Muscle layer of duodenum (tissue), 2 donors: ENCODE measurements around the gene OLFM1.
"Not testable (repeated sequence)": the region's sequence is repeated elsewhere in the genome, so short reads cannot be mapped to it uniquely, and the experiment has no call there.

Experiments used
- H3K27ac ChIP-seq: one replicate; pipeline ENCODE4 v1.7.0; 2013; ENCODE audit warnings: mild to moderate bottlenecking, low read length
- H3K27me3 ChIP-seq: one replicate; pipeline ENCODE4 v1.7.0; 2013; ENCODE audit warnings: low read depth, mild to moderate bottlenecking, control low read depth, low read length
- H3K36me3 ChIP-seq, 2 donors: one replicate each; pipeline ENCODE4 v1.7.0; 2013; ENCODE audit warnings: low read length in 2 of 2, control low read depth in 1 of 2, mild to moderate bottlenecking in 1 of 2; ENCODE audit not compliant: insufficient read depth in 2 of 2, control insufficient read depth in 1 of 2
- H3K4me1 ChIP-seq, 2 donors: one replicate each; pipeline ENCODE4 v1.7.0; 2013; ENCODE audit warnings: low read length in 2 of 2, mild to moderate bottlenecking in 2 of 2, control low read depth in 1 of 2, moderate library complexity in 1 of 2; ENCODE audit not compliant: insufficient read depth in 2 of 2, control insufficient read depth in 1 of 2
- H3K4me3 ChIP-seq, 2 donors: one replicate each; pipeline ENCODE4 v1.7.0; 2013; ENCODE audit warnings: low read length in 2 of 2, low read depth in 1 of 2, mild to moderate bottlenecking in 1 of 2
- H3K9me3 ChIP-seq, 2 donors: one replicate each; pipeline ENCODE4 v1.7.0; 2013; ENCODE audit warnings: low read length in 2 of 2, control low read depth in 1 of 2, mild to moderate bottlenecking in 1 of 2; ENCODE audit not compliant: control insufficient read depth in 1 of 2
- donor health status: healthy.

The OLFM1 gene

DNA sequence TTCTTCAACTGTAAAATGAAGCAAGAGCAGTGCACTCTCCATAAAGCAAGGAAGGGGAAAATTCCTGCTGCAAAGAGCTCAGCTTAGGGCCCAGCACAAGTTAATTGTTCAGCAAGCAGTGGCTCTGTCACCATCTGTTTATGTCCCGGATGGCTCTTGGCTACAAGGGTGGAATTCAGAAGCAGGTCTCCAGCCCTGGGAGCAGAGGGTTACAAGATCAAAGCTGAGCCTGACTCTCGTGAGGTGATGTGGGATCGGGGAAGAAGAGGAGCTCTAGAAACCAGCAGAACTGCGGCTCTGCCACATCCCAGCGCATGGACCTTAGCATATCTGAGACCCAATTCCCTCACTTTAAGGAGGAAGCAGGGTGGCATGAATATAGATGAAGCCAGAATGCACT, 25.2 kb upstream of the OLFM1 start:
- no peaks in the 10 kb centered on the region for H3K27me3 ChIP-seq
- H3K9me3 ChIP-seq = no peaks in the 10 kb centered on the region

DNA sequence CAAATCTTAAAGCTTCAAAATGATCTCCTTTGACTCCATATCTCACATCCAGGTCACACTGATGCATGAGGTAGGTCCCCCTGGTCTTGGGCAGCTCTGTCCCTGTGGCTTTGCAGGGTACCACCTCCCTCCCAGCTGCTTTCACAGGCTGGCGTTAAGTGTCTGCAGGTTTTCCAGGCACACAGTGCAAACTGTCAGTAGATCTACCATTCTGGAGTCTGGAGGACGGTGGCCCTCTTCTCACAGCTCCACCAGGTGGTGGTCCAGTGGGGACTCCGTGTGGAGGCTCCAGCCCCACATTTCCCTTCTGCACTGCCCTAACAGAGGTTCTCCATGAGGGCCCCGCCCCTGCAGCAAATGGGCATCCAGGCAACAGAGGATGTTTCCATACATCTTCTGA, 24.0 kb upstream of the OLFM1 start:
- not testable (repeated sequence) for H3K27ac ChIP-seq, H3K9me3 ChIP-seq, H3K4me3 ChIP-seq, H3K36me3 ChIP-seq, H3K4me1 ChIP-seq, H3K27me3 ChIP-seq

More for the DNA sequence above, 25.2 kb upstream of the OLFM1 start:
- Histone ChIP-seq H3K4me3 (no peak overlapping the region), H3K4me1 (no peaks in the 10 kb centered on the region), H3K36me3 (no peaks in the 10 kb centered on the region), H3K27ac (no peak overlapping the region)

DNA sequence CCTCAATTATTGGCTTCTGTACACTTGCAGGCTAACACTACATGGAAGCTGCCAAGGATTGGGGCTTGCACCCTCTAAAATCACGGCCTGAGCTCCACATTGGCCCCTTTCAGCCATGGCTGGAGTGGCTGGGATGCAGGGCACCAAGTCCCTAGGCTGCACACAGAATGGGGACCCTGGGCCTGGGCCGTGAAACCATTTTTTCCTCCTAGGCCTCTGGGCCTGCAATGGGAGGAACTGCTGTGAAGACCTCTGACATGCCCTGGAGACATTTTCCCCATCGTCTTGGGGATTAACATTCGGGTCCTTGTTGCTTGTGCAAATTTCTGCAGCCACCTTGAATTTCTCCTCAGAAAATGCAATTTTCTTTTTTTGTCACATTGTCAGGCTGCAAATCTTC, 23.6 kb upstream of the OLFM1 start:
- not testable (repeated sequence) for H3K4me1 ChIP-seq, H3K27ac ChIP-seq, H3K9me3 ChIP-seq, H3K27me3 ChIP-seq, H3K4me3 ChIP-seq, H3K36me3 ChIP-seq

DNA sequence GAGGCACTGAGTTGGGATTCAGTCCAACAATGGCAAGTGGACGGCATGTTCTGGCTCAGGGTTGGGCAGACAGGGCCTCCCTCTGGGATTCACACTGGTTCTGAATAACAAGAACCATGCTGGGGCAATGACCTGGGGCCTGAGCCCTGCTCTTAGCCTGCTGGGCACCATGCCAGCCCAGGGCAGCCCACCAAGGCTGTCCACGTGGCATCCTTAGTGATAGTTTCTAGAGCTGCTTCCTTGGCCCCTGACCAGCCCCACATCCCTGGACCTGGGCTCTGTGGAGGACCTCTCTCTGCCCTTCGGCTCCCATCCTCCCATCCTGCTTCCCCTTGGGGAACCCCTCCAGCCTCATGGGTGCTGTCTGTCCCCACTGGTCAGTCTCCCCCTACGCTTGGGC, 22.3 kb upstream of the OLFM1 start:
- Histone ChIP-seq H3K27me3 (no peaks in the 10 kb centered on the region), H3K4me1 (no peaks in the 10 kb centered on the region), H3K9me3 (no peaks in the 10 kb centered on the region), H3K27ac (no peak overlapping the region), H3K4me3 (no peak overlapping the region), H3K36me3 (no peaks in the 10 kb centered on the region)

DNA sequence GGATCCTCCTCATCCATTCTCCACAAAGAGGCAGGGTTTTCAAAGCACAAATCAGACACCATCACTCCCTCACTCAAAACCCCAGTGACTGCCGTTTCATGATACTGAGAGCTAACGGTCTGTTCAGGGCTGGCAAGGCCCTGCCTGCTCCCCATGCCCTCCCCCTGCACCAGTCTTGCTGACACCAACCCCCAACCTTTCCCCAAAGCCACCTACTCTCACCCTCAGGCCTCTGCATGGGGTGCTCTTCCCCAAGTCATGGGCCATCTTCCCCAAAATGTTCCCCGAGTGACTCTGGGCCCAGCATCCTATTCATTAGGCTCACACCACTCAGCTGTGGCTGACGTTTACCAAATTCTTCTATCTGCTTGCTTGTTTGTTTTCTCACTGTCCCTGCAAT, 21.7 kb upstream of the OLFM1 start:
- Histone ChIP-seq H3K36me3 (no peaks in the 10 kb centered on the region), H3K27ac (no peak overlapping the region), H3K4me3 (no peak overlapping the region), H3K27me3 (no peaks in the 10 kb centered on the region), H3K9me3 (no peaks in the 10 kb centered on the region), H3K4me1 (no peaks in the 10 kb centered on the region)

DNA sequence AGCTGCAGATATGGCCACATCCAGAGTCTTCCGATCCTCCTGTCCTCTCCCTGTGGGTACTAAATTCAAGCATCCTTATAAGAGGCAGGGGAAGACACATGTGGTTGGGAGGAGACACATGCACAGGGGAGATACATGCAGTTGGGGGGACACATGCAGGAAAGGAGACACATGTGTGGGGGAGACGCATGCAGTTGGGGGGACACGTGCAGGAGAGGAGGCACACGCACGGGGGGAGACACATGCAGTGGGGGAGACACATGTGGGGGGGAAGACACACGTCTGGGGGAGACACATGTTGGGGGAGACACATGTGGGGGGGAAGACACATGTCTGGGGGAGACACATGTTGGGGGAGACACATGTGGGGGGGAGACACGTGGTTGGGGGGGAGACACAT, 21.2 kb upstream of the OLFM1 start:
- no peaks in the 10 kb centered on the region for H3K9me3 ChIP-seq
- no peaks in the 10 kb centered on the region for H3K27me3 ChIP-seq
- no peak overlapping the region for H3K4me3 ChIP-seq
- H3K36me3 ChIP-seq = no peaks in the 10 kb centered on the region
- H3K4me1 ChIP-seq = no peaks in the 10 kb centered on the region
- no peak overlapping the region for H3K27ac ChIP-seq

DNA sequence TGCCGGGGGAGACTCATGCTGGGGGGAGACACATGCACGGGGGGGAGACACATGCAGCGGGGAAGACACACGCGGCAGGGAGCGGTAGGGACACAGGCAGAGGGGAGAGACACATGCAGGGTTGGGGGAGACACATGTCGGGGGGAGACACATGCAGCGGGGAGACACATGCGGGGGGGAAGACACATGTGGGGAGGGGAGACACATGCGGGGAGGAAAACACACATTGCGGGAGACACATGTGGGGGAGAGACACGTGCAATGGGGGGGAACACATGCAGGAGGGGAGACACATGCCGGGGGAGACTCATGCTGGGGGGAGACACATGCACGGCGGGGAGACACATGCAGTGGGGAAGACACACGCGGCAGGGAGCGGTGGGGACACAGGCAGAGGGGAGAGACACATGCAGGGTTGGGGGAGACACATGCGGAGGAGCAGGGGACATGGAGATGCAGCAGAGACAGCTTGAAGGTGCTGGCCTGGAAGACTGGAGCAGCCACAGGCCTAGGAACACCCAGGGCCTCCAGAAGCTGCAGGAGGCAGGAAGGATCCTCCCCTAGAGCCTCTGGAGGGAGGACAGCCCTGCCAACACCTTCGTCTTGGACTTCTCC, 20.3 kb upstream of the OLFM1 start:
- Histone ChIP-seq H3K36me3 (no peaks in the 10 kb centered on the region), H3K9me3 (no peaks in the 10 kb centered on the region), H3K4me1 (no peaks in the 10 kb centered on the region), H3K4me3 (no peak overlapping the region), H3K27ac (no peak overlapping the region), H3K27me3 (no peaks in the 10 kb centered on the region)

DNA sequence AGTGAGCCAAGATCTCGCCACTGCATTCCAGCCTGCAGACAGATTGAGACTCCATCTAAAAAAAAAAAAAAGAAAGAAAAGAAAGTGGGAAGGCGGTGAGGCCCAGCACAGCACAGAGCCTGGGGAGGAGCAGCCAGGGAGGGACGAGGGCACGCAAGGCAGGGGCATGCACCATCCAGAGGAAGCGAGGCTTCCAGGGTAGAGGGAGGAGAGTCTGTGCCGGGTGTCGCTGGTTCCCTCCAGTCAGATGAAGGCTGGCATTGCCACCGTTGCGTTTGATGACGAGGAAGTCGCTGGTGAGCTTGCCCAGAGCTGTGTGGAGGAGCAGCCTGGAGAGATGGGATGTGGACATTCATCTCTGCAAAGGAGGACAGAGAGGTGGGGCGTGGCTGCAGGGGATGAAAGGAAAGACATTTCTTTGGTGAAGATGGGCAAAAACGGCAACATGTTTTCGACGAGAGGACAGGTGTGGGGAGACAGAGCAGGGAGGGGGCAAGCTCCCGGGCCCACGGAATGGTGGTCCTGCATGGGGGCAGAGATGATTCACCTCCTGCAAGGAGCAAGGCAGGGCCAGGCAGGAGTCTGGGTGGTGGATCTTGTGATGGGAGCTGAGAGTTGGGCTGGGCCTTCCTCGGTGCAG, 18.6 kb upstream of the OLFM1 start:
- Histone ChIP-seq H3K9me3 (no peaks in the 10 kb centered on the region), H3K4me3 (no peak overlapping the region), H3K27me3 (no peaks in the 10 kb centered on the region), H3K4me1 (no peaks in the 10 kb centered on the region), H3K27ac (no peak overlapping the region), H3K36me3 (no peaks in the 10 kb centered on the region)

DNA sequence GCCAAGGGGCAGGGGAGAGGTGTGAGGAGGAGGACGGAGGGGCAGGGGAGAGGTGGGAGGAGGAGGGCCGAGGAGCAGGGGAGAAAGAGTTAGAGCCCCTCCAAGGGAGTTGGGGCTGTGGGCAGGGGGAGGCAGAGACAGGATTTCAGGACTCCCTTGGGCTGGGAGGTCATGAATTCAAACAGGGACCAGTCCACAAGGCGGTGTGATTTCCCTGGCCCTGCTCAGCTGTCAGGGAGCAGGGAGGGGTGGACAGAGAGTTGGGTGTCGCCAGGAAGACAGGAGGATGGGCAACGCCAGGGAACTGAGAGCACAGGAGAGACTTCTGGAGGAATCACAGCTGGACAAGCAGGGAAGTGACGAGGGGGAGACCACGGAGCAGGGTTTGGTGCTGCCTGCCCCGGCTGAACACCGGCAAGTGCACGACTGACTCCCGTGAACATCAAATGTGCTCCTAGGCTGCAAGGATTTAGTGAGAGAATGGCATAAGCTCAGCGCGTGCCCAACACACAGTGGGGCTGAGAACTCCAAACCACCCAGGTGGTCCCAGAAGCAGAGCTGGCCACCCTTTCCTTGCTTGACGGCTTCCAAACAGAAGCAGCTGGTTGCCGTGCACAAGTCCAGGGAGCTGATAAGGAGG, 17.8 kb upstream of the OLFM1 start:
- H3K36me3 ChIP-seq = no peaks in the 10 kb centered on the region
- no peak overlapping the region for H3K27ac ChIP-seq
- H3K27me3 ChIP-seq = no peaks in the 10 kb centered on the region
- no peak overlapping the region for H3K4me3 ChIP-seq
- H3K9me3 ChIP-seq = no peaks in the 10 kb centered on the region
- peaks cover 0 to under 1% of the 10 kb centered on the region in 2 donors for H3K4me1 ChIP-seq

DNA sequence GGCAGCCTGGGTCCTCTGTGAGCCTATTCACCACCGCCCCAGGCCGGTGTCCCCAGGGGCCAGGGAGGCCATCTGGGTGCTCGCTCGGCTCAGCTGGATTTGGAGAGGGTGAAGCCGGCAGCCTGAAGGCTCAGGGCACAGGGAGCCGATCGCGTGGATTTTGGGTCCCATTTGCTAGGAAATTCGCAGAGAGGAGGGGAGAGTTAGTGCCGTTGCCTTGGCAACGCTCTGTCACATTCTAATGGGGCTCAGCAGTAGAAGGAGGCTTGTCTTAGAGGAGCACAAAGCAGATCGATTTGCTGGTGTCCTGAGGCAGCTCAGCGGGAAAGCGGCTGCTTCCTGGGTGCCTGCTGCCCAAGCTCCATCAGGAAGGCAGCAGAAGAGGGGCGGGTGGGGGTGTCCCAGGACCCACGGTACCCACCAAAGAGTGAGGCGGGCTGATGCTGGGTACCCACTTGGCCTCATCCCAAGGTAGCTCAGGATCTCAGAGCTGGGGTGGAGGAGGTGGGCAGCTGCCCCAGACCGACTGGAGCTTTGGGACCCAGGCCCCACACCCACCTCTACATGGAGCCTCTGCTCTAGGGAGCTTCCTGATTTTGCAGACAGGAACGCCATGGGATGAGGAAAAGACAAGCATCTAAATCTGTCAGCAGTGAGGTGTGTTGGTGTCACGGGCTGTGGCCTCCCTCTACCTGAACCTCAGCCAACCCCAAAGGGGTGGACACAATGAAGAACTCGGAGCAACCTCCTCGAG, 17.1 kb upstream of the OLFM1 start:
- Histone ChIP-seq H3K36me3 (no peaks in the 10 kb centered on the region), H3K27ac (no peak overlapping the region), H3K4me1 (peaks cover 0 to 7% of the 10 kb centered on the region in 2 donors), H3K27me3 (no peaks in the 10 kb centered on the region), H3K4me3 (no peak overlapping the region), H3K9me3 (no peaks in the 10 kb centered on the region)

DNA sequence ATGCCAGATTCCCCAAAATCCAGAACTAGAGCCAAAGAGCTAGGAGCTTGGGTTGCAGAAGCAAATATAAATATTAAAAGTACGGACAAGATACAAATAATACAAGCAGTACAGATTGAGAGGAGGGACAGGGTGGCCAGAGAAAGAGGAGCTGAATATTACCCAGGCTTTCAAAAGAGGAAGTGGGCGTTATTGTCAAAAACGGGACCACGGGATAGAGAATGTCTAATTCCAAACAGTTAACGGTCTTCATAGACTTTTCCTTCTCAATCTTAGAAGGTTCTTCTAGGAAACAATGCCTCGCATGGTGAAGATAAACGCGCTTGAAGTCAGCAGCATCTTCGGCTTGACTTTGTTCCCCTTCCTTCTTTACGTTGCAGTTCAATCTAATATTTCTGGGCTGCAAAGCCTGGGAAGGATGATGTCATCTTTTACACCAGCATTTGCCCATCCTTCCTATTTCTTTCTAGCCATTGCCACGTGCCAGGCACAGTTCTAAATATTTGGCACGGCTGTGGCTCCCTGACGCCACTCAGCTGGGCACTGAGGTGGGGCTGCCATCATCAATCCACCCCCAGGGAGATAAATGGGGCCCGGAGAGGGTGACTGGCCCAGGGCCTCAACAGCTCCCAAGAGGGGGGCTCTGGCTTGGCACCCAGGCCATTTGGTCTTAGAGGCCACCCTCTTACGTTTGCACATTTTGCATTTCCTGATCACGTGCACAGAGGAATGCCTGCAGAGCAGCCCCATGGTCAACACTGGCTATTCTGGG, 16.3 kb upstream of the OLFM1 start:
- no peaks in the 10 kb centered on the region for H3K27me3 ChIP-seq
- no peaks in the 10 kb centered on the region for H3K36me3 ChIP-seq

More for the DNA sequence above, 16.3 kb upstream of the OLFM1 start:
- H3K4me3 ChIP-seq = no peak overlapping the region
- peaks cover 0 to 10% of the 10 kb centered on the region in 2 donors for H3K4me1 ChIP-seq
- H3K27ac ChIP-seq = no peak overlapping the region
- no peaks in the 10 kb centered on the region for H3K9me3 ChIP-seq
